ENCODE data around the gene TBXAS1.

GRCh38 chr7:139958599-139959284 lies 129.7 kb downstream of the TBXAS1 start:
- no peak for TF ChIP-seq POLR2A (IDR thresholded peaks at IDR 0.05; ENCODE audit: low read length)
- no peak for TF ChIP-seq GATA1 (IDR thresholded peaks at IDR 0.05; ENCODE audit: low read depth, low read length)

All from erythroblast (primary cell).